ENCODE results near the gene IFT122.

The IFT122 gene

DNA sequence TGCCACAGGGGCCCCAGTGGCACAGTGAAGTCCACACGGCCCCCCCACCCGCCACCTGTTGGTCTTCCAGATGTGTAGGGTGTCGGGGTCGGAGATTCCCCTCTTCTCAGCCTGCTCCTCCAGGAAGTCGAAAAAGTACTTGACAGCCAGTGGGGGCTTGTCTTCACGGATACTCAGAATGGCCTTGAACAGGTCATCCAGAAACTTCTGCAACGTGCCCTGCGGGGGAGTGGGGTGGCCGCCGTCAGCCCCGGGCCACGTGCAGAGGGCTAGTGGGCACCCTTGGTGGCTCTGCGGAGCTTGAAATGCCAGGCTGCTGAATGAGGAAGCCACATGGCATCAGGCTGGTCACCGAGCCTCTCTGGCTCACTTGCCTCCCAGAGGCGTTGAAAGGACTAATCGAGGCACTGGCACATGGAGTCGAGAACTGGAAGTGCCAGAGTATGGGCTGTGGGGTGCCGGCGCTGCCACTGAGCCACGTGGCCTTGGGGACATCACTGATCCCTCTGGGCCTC, 119.6 kb downstream of the IFT122 start:
- DNase-seq: no peak

DNA sequence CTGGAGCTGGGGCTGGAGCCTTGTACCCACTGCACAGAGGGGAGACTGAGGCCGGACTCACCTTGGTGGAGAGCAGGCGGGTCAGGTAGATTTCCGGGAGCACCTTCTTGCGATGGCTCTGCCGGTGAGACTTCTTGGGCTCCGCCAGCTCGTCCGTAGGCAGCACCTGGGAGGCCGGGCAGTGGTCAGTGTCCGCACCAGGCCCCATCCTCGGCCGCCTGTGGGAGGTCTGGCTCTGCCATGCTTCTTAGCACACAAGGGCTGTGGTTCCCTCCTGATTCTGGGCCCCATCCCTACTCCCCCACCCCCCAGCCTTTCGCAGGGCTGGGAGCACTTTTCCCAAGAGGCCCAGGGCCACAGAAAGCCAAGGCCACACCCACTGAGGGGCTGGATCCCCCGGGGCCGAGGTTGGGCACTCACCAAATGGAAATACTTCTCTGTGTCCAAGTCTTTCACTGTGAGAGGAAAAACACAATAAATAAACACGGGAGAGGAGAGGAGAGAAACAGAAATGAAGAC, 120.3 kb downstream of the IFT122 start:
- DNase-seq: no peak

GRCh38 chr3:129560911-129561594, 121.0 kb downstream of the IFT122 start:
- no peak for DNase-seq

DNA sequence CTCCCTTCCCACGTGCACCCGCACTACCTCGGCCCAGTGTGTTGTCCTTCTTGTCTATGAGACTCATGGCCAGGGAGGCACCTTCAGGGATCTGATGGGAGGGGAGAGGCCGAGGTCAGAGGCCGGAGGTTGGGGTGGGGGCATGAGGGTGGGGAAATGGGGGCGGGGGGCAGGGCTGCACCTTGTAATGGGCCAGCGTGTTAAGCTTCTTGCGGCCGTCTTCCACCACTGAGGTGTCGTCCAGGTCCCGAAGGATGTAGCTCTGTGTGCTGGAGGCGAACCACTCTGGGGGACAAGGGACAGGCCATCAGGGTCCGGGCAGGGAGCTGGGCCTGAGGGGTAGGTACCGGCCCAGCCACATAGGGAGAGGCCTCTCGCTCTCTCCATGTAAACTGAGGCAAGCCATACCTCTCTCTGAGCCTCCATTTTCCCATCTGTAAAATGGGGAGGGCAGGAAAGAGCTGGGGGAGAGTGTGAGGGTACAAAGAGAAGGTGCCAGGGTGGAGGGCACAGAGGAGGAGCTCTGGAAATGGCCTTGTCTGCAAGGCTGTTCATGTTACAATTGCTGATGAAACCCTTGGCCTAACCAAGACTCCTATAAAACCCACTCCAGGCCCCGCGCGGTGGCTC, 121.7 kb downstream of the IFT122 start:
- no peak for DNase-seq

- no peak for DNase-seq
Measured at GRCh38 chr3:129562803-129563202, 122.8 kb downstream of the IFT122 start.

- no peak for DNase-seq
Measured at GRCh38 chr3:129563332-129563731, 123.3 kb downstream of the IFT122 start.

DNA sequence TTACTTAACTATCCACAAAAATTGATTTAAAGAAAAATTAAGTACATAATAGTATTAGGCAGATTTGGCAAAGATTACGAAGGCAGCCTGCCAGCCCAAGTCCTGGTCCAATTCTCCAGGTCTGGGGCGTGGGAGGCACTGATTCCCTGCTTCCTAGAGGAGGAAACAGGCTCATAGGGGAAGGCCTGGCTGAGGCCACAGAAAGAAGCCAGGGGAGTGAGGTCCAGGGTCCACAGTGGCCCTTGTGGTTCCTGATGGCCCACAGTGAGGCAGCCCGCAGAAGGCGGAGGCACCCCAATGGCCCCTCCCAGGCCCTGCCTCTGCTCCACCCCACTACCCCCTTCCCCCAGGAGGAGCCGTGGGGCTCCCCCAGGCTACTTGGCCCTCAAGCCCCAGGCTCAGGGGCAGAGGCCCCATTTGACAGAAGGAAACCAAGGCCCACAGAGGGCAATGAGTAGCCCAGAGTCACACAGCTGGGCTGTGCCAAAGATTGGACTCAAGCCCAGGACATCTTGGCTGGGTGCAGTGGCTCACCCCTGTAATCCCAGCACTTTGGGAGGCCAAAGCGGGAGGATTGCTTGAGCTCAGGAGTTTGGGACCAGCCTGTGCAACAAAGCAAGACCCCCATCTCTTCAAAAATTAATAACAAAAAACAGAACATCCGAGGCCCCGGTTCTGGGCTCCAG, 124.0 kb downstream of the IFT122 start:
- DNase-seq: no peak

DNA sequence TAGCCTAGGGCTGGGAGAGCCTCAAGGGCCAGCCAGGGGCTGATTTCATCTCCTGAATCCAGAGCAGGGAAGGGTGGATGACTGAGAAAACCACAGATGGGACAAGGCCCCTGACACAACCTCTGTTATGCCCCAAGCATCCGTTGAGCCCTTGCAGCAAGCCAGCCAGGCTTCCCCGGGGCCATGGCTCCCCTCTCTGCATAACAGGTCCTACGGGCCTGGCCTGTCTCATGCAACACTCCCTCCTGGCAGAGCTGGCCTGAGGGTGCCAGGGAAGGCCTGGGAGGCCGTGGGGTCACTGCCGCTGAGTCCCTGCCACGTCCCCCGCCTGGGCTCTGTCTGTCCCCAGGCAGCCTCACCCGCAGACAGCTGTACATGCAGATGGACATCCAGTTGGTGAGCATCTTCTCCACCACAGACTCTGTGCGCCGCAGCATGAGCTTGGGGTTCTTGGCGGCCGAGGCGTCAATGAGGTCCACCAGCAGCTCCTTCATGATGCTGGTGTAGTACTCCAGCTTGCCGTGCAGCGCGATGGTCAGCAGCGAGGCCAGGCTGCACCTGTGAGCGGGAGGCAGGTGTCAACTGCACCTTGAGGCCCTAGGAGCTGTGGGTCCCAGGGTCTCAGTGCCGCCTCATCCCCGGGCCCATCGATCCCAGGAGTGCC, 125.1 kb downstream of the IFT122 start:
- no peak for DNase-seq

DNA sequence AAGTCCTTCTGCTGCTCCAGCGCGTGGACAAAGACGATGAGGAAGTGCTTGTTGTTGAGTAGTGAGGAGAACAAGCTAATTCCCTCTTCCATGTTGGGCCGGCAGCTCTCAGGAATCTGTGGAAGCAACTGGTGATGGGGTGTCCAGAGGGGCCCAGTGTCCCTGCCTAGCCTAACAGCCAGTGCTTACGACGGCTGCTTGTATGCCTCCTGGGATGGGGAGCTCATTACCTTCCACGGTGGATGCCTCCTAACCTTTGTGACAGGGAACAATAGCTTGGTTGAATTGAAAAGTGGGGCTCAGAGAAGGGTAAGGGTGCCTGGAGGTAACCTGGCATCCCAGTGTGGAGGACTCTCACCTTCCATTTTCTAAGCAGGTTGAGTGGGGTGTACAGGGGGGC, 125.9 kb downstream of the IFT122 start:
- DNase-seq: no peak

GRCh38 chr3:129567176-129567705, 127.2 kb downstream of the IFT122 start:
- DNase-seq: no peak

GRCh38 chr3:129567939-129568338, 127.9 kb downstream of the IFT122 start:
- no peak for DNase-seq

DNA sequence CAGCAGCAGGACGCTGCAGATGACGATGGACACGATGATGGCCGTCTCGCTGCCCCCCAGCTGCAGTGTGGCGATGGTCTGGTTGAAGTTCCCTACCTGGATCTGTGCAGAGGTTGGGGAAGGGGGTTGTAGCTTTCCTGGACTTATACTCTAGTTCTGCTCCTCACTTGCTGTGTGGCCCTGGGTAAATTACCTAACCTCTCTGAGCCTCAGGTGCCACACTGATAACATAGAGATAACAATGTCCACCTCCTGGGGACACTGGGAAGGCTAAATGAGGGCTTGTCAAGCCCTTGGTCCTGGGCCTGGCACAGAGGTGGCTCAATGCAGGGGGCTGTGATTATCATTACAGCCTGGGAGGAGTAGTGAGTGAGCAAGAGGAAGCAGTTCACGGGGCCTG, 129.8 kb downstream of the IFT122 start:
- DNase-seq: no peak

Data from activated CD4-positive, alpha-beta T cell treated with anti-CD3 and anti-CD28 coated beads, Interleukin-10, Interleukin-2, amounts not matched to agents 100 ng/mL and 50 ng/mL, durations not matched to agents 16 hours and 8 hours (primary cell).